SU-DHL-6 (cell line): ENCODE results near the gene IRGQ.

Source experiments
- H2AFZ ChIP-seq: fragments of 200-600 bp; sonication (generic); 2 replicates; pipeline ENCODE4 v1.6.1; 2014; ENCODE audit warnings: low read depth, mild to moderate bottlenecking, moderate library complexity, mixed read lengths, antibody characterized with exemption, low read length; ENCODE audit not compliant: severe bottlenecking
- H3F3A ChIP-seq: fragments of 200-600 bp; shearing (Covaris generic); 2 replicates; pipeline ENCODE4 v1.6.0; 2016; ENCODE audit warnings: antibody characterized with exemption, mild to moderate bottlenecking; ENCODE audit not compliant: insufficient read depth
- H3K27ac ChIP-seq: fragments of 200-600 bp; sonication (generic); 2 replicates; pipeline ENCODE4 v1.5.1; 2016; ENCODE audit warnings: low read depth, mild to moderate bottlenecking, low read length, moderate library complexity, mixed read lengths
- H3K27me3 ChIP-seq: fragments of 200-600 bp; sonication (generic), shearing (Covaris generic); 2 replicates; pipeline ENCODE4 v1.6.0; 2014; ENCODE audit warnings: mild to moderate bottlenecking, low read length
- H3K36me3 ChIP-seq: fragments of 200-600 bp; sonication (generic); 2 replicates; pipeline ENCODE4 v1.6.1; 2014; ENCODE audit warnings: mild to moderate bottlenecking, low read length, mixed read lengths
- H3K4me2 ChIP-seq: fragments of 300-600, 200-600 bp; shearing (Covaris generic), sonication (generic); 2 replicates; pipeline ENCODE4 v1.6.0; 2014; ENCODE audit warnings: low read length, low read depth, mild to moderate bottlenecking; ENCODE audit not compliant: poor library complexity, severe bottlenecking
- H3K4me3 ChIP-seq: fragments of 200-600 bp; sonication (generic); 2 replicates; pipeline ENCODE4 v1.5.1; 2014; ENCODE audit warnings: antibody characterized with exemption, low read length, mild to moderate bottlenecking, mixed read lengths; ENCODE audit not compliant: insufficient read depth, poor library complexity, severe bottlenecking
- H3K79me2 ChIP-seq: fragments of 200-600 bp; sonication (generic); 2 replicates; pipeline ENCODE4 v1.6.1; 2014; ENCODE audit warnings: mild to moderate bottlenecking, low read length, moderate library complexity; ENCODE audit not compliant: insufficient read depth
- H3K9ac ChIP-seq: fragments of 200-600 bp; sonication (generic); 2 replicates; pipeline ENCODE4 v1.7.0; 2014; ENCODE audit warnings: mild to moderate bottlenecking, low read length
- H3K9me2 ChIP-seq: fragments of 200-600 bp; sonication (generic); replicated peaks from 2 replicates; pipeline ENCODE4 v1.6.1; 2014; ENCODE audit warnings: low read length; ENCODE audit not compliant: insufficient read depth
- H3K9me3 ChIP-seq: fragments of 200-600 bp; sonication (generic); 2 replicates; pipeline ENCODE4 v1.6.1; 2014; ENCODE audit warnings: low read length, mixed read lengths; ENCODE audit not compliant: insufficient read depth
- H4K20me1 ChIP-seq: fragments of 200-600 bp; sonication (generic); 2 replicates; pipeline ENCODE4 v1.6.1; 2014; ENCODE audit warnings: low read depth, mild to moderate bottlenecking, antibody characterized with exemption, low read length, moderate library complexity, mixed read lengths
- EZH2phosphoT487 ChIP-seq: fragments of 200-600 bp; sonication (generic), shearing (Covaris generic); conservative IDR thresholded peaks from 2 replicates; pipeline ENCODE4 v1.6.1; 2018; ENCODE audit warnings: mild to moderate bottlenecking, antibody characterized with exemption, low read length, moderate library complexity, mixed read lengths
- TF ChIP-seq, protein P1 (sequence below): fragments of 200-600 bp; sonication (generic); IDR thresholded peaks from one replicate; pipeline ENCODE4 v1.5.1; 2017; ENCODE audit warnings: antibody characterized with exemption, mild to moderate bottlenecking, low read length, moderate library complexity; ENCODE audit not compliant: insufficient read depth, poor library complexity, severe bottlenecking

The IRGQ gene

DNA sequence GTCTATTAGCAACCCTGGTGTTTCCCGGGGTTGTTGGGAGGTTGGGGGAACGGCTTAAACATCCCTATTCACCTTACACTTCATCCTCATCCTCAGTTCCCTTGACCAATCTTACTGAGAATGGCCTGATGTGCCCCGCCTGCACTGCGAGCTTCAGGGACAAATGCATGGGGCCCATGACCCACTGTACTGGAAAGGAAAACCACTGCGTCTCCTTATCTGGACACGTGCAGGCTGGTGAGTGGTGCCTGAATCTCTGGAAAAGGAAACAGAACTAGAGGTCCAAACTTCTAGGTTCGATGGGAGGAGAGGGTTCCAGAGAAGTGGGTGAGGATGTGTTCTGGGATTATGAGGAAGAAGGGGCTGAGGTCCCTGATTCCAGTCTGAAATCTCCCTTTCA lies 14.5 kb downstream of the IRGQ start:
- Histone ChIP-seq H3K4me3 (no peak overlapping the region), H3K79me2 (no peaks in the 10 kb centered on the region), H3K27me3 (no peaks in the 10 kb centered on the region), H3F3A (no peaks in the 10 kb centered on the region), H3K9me3 (no peaks in the 10 kb centered on the region), H3K9me2 (no peaks in the 10 kb centered on the region), H3K36me3 (no peaks in the 10 kb centered on the region), H2AFZ (no peak overlapping the region), H3K4me2 (no peak overlapping the region), H4K20me1 (no peaks in the 10 kb centered on the region), H3K27ac (no peak overlapping the region), H3K9ac (no peak overlapping the region)
- TF ChIP-seq EZH2phosphoT487 = no peak
- TF ChIP-seq, protein P1, sequence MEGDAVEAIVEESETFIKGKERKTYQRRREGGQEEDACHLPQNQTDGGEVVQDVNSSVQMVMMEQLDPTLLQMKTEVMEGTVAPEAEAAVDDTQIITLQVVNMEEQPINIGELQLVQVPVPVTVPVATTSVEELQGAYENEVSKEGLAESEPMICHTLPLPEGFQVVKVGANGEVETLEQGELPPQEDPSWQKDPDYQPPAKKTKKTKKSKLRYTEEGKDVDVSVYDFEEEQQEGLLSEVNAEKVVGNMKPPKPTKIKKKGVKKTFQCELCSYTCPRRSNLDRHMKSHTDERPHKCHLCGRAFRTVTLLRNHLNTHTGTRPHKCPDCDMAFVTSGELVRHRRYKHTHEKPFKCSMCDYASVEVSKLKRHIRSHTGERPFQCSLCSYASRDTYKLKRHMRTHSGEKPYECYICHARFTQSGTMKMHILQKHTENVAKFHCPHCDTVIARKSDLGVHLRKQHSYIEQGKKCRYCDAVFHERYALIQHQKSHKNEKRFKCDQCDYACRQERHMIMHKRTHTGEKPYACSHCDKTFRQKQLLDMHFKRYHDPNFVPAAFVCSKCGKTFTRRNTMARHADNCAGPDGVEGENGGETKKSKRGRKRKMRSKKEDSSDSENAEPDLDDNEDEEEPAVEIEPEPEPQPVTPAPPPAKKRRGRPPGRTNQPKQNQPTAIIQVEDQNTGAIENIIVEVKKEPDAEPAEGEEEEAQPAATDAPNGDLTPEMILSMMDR = no peak

DNA sequence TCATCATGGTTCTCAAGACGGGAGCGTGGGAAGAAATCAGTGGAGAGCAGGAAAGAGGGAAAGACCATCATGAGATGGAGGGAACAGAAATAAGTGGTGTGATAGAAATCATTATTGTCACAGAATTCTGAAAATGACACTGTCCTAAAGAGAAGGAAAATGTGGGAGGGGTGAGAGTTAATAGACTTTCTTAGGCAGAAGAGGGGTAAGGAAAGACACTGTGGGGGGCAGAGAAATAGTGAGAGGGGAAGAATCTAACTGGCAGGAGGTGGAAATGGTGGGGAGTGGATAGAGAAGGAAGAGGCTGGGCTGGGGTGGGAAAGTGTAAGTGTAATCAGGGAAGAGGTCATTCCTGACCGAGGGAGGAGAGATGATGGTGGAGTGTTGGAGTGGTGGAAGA lies 17.1 kb downstream of the IRGQ start:
- no peak overlapping the region for H3K9ac ChIP-seq
- no peak overlapping the region for H3K4me3 ChIP-seq
- H3K9me2 ChIP-seq = no peaks in the 10 kb centered on the region
- no peak overlapping the region for H3K4me2 ChIP-seq
- no peaks in the 10 kb centered on the region for H3K27me3 ChIP-seq
- no peak overlapping the region for H3K27ac ChIP-seq
- no peaks in the 10 kb centered on the region for H3K9me3 ChIP-seq
- no peaks in the 10 kb centered on the region for H3F3A ChIP-seq
- no peak overlapping the region for H2AFZ ChIP-seq
- H4K20me1 ChIP-seq = no peaks in the 10 kb centered on the region
- H3K36me3 ChIP-seq = no peaks in the 10 kb centered on the region
- peaks cover 8% of the 10 kb centered on the region; the same call in 1 of the 2 replicates for H3K79me2 ChIP-seq
- TF ChIP-seq, protein P1 = no peak
- TF ChIP-seq EZH2phosphoT487 = no peak

DNA sequence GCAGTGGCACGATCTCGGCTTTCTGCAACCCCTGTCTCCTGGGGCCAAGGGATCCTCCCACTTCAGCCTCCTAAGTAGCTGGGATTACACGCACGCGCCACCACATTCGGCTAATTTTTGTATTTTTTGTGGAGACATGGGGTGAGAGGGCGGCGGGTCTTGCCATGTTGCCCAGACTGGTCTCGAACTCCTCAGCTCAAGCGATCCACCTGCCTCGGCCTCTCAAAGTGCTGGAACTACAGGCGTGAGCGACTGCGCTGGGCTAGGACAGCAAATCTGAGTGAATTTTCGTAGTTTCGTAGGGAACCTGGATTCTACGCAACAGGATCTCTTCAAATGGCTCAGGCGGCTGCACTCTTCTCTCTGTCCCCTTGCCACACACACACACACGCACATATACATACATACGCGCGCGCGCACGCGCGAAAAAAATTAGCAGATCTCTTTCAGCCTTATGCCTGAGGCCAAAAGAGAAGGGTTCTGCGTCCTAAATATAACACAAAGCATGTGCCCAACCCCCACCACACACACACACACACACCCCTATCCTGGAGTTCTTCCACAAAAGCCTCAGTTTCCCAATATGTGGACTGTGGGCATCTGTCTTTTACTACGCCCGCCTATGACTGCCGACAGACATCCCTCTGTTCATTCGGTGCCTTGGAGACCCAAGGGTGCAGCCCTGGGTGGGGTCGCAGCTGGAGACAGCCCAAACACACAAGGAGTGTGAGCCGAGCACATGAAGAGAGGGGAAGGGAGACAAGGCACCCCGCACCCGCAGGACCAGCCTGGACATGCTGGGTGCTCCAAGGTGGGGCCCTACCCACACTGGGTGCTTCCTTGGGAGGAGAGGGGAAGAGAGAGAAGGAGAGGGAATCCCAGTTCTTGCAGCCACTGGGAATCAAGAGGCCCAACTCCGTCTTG lies 19.7 kb downstream of the IRGQ start:
- no peaks in the 10 kb centered on the region for H4K20me1 ChIP-seq
- no peaks in the 10 kb centered on the region for H3K9me2 ChIP-seq
- TF ChIP-seq, protein P1 = no peak
- TF ChIP-seq EZH2phosphoT487 = no peak
- H3K9ac ChIP-seq = peak overlapping the region; percentile 37; the same call in 1 of the 2 replicates
- no peaks in the 10 kb centered on the region for H3K9me3 ChIP-seq
- H3F3A ChIP-seq = no peaks in the 10 kb centered on the region
- no peak overlapping the region for H3K27ac ChIP-seq
- H3K79me2 ChIP-seq = peaks cover 8% of the 10 kb centered on the region; the same call in 1 of the 2 replicates
- H3K36me3 ChIP-seq = no peaks in the 10 kb centered on the region
- peak overlapping the region; percentile 58 for H3K4me2 ChIP-seq
- peak overlapping the region; percentile 83 for H2AFZ ChIP-seq
- no peaks in the 10 kb centered on the region for H3K27me3 ChIP-seq
- H3K4me3 ChIP-seq = peak overlapping the region; percentile 44
